HCT116 (cell line): Measurements from ENCODE around the gene U2AF1L4. TPM values are rescaled to one million over a fixed set of nuclear protein-coding genes. Genes with fewer than 3 reads are reported as not detected.

Experiments
- ATAC-seq: fragments of 200-7000 bp; cut with Tn5 transposase; 2 replicates; pipeline ENCODE4 v1.9.1; 2020; ENCODE audit warnings: mild to moderate bottlenecking, moderate library complexity
- BruUV-seq: library from RNA; stranded (reverse); fragments of 400-500 nt; replicated peaks from 2 replicates; lab custom pipeline; 2021; lab: Mats Ljungman, UMichigan
- CTCF ChIA-PET: fragments of 300-600 bp; sonication (Branson Sonifier 250); formaldehyde crosslinking; loops from one replicate; lab custom pipeline; 2021; ENCODE audit warnings: antibody characterized with exemption; lab: Charles Lee
- POLR2A ChIA-PET: fragments of 300-600, 350-600 bp; sonication (Branson Sonifier 250); formaldehyde crosslinking; loops from one replicate; lab custom pipeline; 2021; ENCODE audit warnings: antibody characterized with exemption; lab: Charles Lee
- RAD21 ChIA-PET, 2 experiments: fragments of 300-600 bp; sonication (Branson Sonifier 250); formaldehyde crosslinking; loops; one replicate each; lab custom pipeline; 2023; ENCODE audit warnings: low total read pairs in 2 of 2; ENCODE audit not compliant: uncharacterized antibody in 2 of 2, unreplicated experiment in 2 of 2, low non-redundant PET in 1 of 2; lab: Charles Lee
- DNase-seq: peaks from one replicate; pipeline ENCODE4 v3.0.0-alpha.2; 2010; ENCODE audit warnings: low read depth, low spot score
- H2AFZ ChIP-seq: fragments of 200-600 bp; shearing (Covaris generic), sonication (generic); 2 replicates; pipeline ENCODE4 v1.6.1; 2017; ENCODE audit warnings: low read depth, mixed run types, mixed read lengths, antibody characterized with exemption, low read length; ENCODE audit not compliant: poor library complexity, severe bottlenecking
- H3K27ac ChIP-seq: 2 replicates; pipeline ENCODE4 v1.5.1; 2012; ENCODE audit warnings: low read depth, low read length
- H3K27me3 ChIP-seq: fragments of 200-600 bp; sonication (generic); 2 replicates; pipeline ENCODE4 v1.6.1; 2016; ENCODE audit warnings: mixed run types, low read length, mixed read lengths; ENCODE audit not compliant: insufficient read depth
- H3K36me3 ChIP-seq, 2 experiments: fragments of 200-500 bp in 1 of 2; fragments of 200-600 bp in 1 of 2; sonication (Bioruptor generic) in 1 of 2; sonication (generic) in 1 of 2; 2 replicates each; pipeline versions ENCODE4 v1.5.1 to v1.6.1; 2014 to 2016; ENCODE audit warnings: low read length in 2 of 2, inconsistent platforms in 1 of 2, mixed read lengths in 1 of 2, mixed run types in 1 of 2; ENCODE audit not compliant: insufficient read depth in 2 of 2, control insufficient read depth in 1 of 2
- H3K4me1 ChIP-seq, 2 experiments: fragments of 200-600 bp in 1 of 2; sonication (generic) in 1 of 2; 2 replicates each; pipeline versions ENCODE4 v1.5.1 to v1.6.1; 2012 to 2017; ENCODE audit warnings: low read length in 2 of 2, inconsistent platforms in 1 of 2, mild to moderate bottlenecking in 1 of 2, mixed read lengths in 1 of 2, mixed run types in 1 of 2, moderate library complexity in 1 of 2; ENCODE audit not compliant: insufficient read depth in 2 of 2, control insufficient read depth in 1 of 2
- H3K4me2 ChIP-seq: fragments of 200-600 bp; sonication (generic); 2 replicates; pipeline ENCODE4 v1.6.1; 2017; ENCODE audit warnings: mixed run types, low read length, mixed read lengths
- H3K4me3 ChIP-seq, 2 experiments: fragments of 200-600 bp in 1 of 2; sonication (generic) in 1 of 2; replicated peaks in 1 of 2; 2 replicates each; pipeline ENCODE4 v1.5.1; 2011 to 2016; ENCODE audit warnings: low read length in 2 of 2, control low read depth in 1 of 2, low read depth in 1 of 2, mild to moderate bottlenecking in 1 of 2, mixed read lengths in 1 of 2, mixed run types in 1 of 2
- H3K79me2 ChIP-seq: fragments of 200-600 bp; sonication (generic); 2 replicates; pipeline ENCODE4 v1.6.1; 2017; ENCODE audit warnings: mild to moderate bottlenecking, mixed run types, low read length, moderate library complexity, mixed read lengths; ENCODE audit not compliant: insufficient read depth
- H3K9ac ChIP-seq: fragments of 200-600 bp; sonication (generic); 2 replicates; pipeline ENCODE4 v1.6.1; 2016; ENCODE audit warnings: low read length, mixed read lengths
- H3K9me2 ChIP-seq: fragments of 200-600 bp; sonication (generic), shearing (Covaris generic); 2 replicates; pipeline ENCODE4 v1.6.1; 2017; ENCODE audit warnings: mixed run types, mild to moderate bottlenecking, moderate library complexity; ENCODE audit not compliant: insufficient read depth
- H3K9me3 ChIP-seq, 2 experiments: fragments of 200-500 bp in 1 of 2; fragments of 200-600 bp in 1 of 2; sonication (Bioruptor generic) in 1 of 2; sonication (generic) in 1 of 2; 2 replicates each; pipeline ENCODE4 v1.6.1; 2014 to 2017; ENCODE audit warnings: low read length in 2 of 2, mixed read lengths in 2 of 2, inconsistent platforms in 1 of 2, low read depth in 1 of 2, mild to moderate bottlenecking in 1 of 2, mixed run types in 1 of 2, moderate library complexity in 1 of 2; ENCODE audit not compliant: control insufficient read depth in 1 of 2, insufficient read depth in 1 of 2
- H4K20me1 ChIP-seq: fragments of 200-600 bp; sonication (generic), shearing (Covaris generic); 2 replicates; pipeline ENCODE4 v1.6.1; 2017; ENCODE audit warnings: mixed run types, mild to moderate bottlenecking, moderate library complexity; ENCODE audit not compliant: insufficient read depth
- ATF3 ChIP-seq: IDR thresholded peaks from 2 replicates; pipeline ENCODE4 v1.6.1; 2012
- CEBPB ChIP-seq: IDR thresholded peaks from 2 replicates; pipeline ENCODE4 v1.6.1; 2012; ENCODE audit warnings: low read depth
- CTCF ChIP-seq, 3 experiments: fragments of 200-600 bp in 1 of 3; sonication (generic) in 1 of 3; IDR thresholded peaks in 2 of 3; conservative IDR thresholded peaks in 1 of 3; 2 replicates each; pipeline ENCODE4 v1.5.1; 2012 to 2017; ENCODE audit warnings: low read depth in 2 of 3, low read length in 2 of 3, antibody characterized with exemption in 1 of 3, borderline replicate concordance in 1 of 3, control low read depth in 1 of 3, mild to moderate bottlenecking in 1 of 3, mixed read lengths in 1 of 3, mixed run types in 1 of 3, moderate library complexity in 1 of 3; ENCODE audit not compliant: insufficient read depth in 1 of 3
- EGR1 ChIP-seq: IDR thresholded peaks from 2 replicates; pipeline ENCODE4 v1.6.1; 2012; ENCODE audit warnings: low read depth
- ELF1 ChIP-seq: IDR thresholded peaks from 2 replicates; pipeline ENCODE4 v1.6.1; 2012; ENCODE audit warnings: low read depth, borderline replicate concordance
- EZH2 ChIP-seq: fragments of 200-600 bp; sonication (generic); IDR thresholded peaks from 2 replicates; pipeline ENCODE4 v1.6.1; 2017; ENCODE audit warnings: antibody characterized with exemption, mixed run types
- EZH2phosphoT487 ChIP-seq: fragments of 200-600 bp; IDR thresholded peaks from 2 replicates; pipeline ENCODE4 v1.6.1; 2018; ENCODE audit warnings: antibody characterized with exemption, borderline replicate concordance
- FOSL1 ChIP-seq: IDR thresholded peaks from 2 replicates; pipeline ENCODE4 v1.6.1; 2012; ENCODE audit warnings: low read depth
- POLR2A ChIP-seq: IDR thresholded peaks from 2 replicates; pipeline ENCODE4 v1.7.0; 2011; ENCODE audit warnings: borderline replicate concordance; ENCODE audit not compliant: insufficient read depth, insufficient read length; ENCODE audit errors: extremely low read depth
- SP1 ChIP-seq: IDR thresholded peaks from 2 replicates; pipeline ENCODE4 v1.6.1; 2012; ENCODE audit warnings: low read depth
- SRF ChIP-seq: IDR thresholded peaks from 2 replicates; pipeline ENCODE4 v1.6.1; 2012; ENCODE audit warnings: low read depth
- YY1 ChIP-seq: IDR thresholded peaks from 2 replicates; pipeline ENCODE4 v1.6.1; 2011; ENCODE audit warnings: low read length, low read depth, moderate library complexity, mild to moderate bottlenecking; ENCODE audit not compliant: insufficient replicate concordance; ENCODE audit errors: extremely low read depth
- ZBTB33 ChIP-seq: IDR thresholded peaks from 2 replicates; pipeline ENCODE4 v1.6.1; 2011; ENCODE audit warnings: mild to moderate bottlenecking, low read length, moderate library complexity; ENCODE audit not compliant: insufficient replicate concordance; ENCODE audit errors: extremely low read depth
- intact Hi-C: fragments of 100-400 bp; cut with micrococcal nuclease; formaldehyde crosslinking; loops from 2 replicates; pipeline ENCODE4 v1.10.0; 2022
- total RNA-seq: library from RNA; stranded (reverse); gene quantifications from one replicate; pipeline ENCODE4 v1.2.1, GENCODE V29; 2021; ENCODE audit not compliant: unreplicated experiment

U2AF1L4 gene
- total RNA-seq, 1 experiment from 2014 or later: 15.6 TPM

GRCh38 chr19:35789195-35789977 lies 44.2 kb upstream of the U2AF1L4 start:
- Histone ChIP-seq H3K27ac (no peak overlapping the region; the same call in 1 of the 2 replicates), H4K20me1 (no peaks in the 10 kb centered on the region), H3K9me2 (no peaks in the 10 kb centered on the region), H3K36me3 (0 out of 4 replicates have a peak, but pooled peaks cover 0 to 2% of the 10 kb centered on the region in 2 experiments), H3K79me2 (no peaks in the 10 kb centered on the region), H2AFZ (no peak overlapping the region), H3K4me3 (no peak overlapping the region), H3K27me3 (no peaks in the 10 kb centered on the region), H3K4me2 (no peak overlapping the region), H3K9me3 (no peaks in the 10 kb centered on the region), H3K9ac (no peak overlapping the region), H3K4me1 (peaks cover 0 to 5% of the 10 kb centered on the region in 2 experiments; a peak in 2 of 4 replicates)
- no TSS peak for BruUV-seq
- intact Hi-C loops: no loop called here
- DNase-seq: no peak
- ChIA-PET POLR2A (no interaction called here), RAD21 (interaction anchor here in 1 of 2 experiments (0.6 kb wide), 1 partner anchor 385 kb away, joined by 3 read pairs; no protein-coding TSS in a partner anchor), CTCF (no interaction called here)
- TF ChIP-seq YY1 (no peak), EZH2phosphoT487 (no peak), CTCF (IDR thresholded peaks at IDR 0.05 in 2 of 3, conservative IDR thresholded peaks at IDR 0.05 in 1 of 3; ENCODE audit: borderline replicate concordance in 1 of 3, insufficient read depth in 1 of 3, low read depth in 2 of 3, low read length in 2 of 3) (no peak), EGR1 (no peak), SRF (no peak), POLR2A (no peak), FOSL1 (no peak), CEBPB (no peak), SP1 (no peak), EZH2 (no peak), ATF3 (no peak), ZBTB33 (no peak), ELF1 (no peak)
- no peak for ATAC-seq
